HG03025 (cell line): Measurements from ENCODE around the gene TPRA1.
"Not testable (repeated sequence)": the region's sequence is repeated elsewhere in the genome, so short reads cannot be mapped to it uniquely, and the experiment has no call there.

Source experiments
- ATAC-seq: cut with Tn5 transposase; IDR thresholded peaks from one replicate; pipeline ENCODE4 v1.9.1; 2021; ENCODE audit warnings: mild to moderate bottlenecking, moderate library complexity; ENCODE audit not compliant: unreplicated experiment, low FRiP score

Gene TPRA1

GRCh38 chr3:127539366-127540060 lies 51.0 kb downstream of the TPRA1 start:
- ATAC-seq: no peak

GRCh38 chr3:127538569-127538968 lies 52.0 kb downstream of the TPRA1 start:
- ATAC-seq: no peak

- no peak for ATAC-seq
Observed at GRCh38 chr3:127536830-127537812, 53.4 kb downstream of the TPRA1 start.

- ATAC-seq: no peak
Observed at GRCh38 chr3:127535901-127536829, 54.4 kb downstream of the TPRA1 start.

GRCh38 chr3:127535106-127535785 lies 55.3 kb downstream of the TPRA1 start:
- no peak for ATAC-seq

- no peak for ATAC-seq
Observed at GRCh38 chr3:127534564-127534963, 56.0 kb downstream of the TPRA1 start.

GRCh38 chr3:127534161-127534451 lies 56.4 kb downstream of the TPRA1 start:
- ATAC-seq: no peak

GRCh38 chr3:127532561-127533203 lies 57.9 kb downstream of the TPRA1 start:
- no peak for ATAC-seq

GRCh38 chr3:127531821-127532220 lies 58.7 kb downstream of the TPRA1 start:
- ATAC-seq: no peak

- ATAC-seq: not testable (repeated sequence)
Observed at GRCh38 chr3:127530863-127531262, 59.7 kb downstream of the TPRA1 start.

- no peak for ATAC-seq
Observed at GRCh38 chr3:127529346-127530188, 61.0 kb downstream of the TPRA1 start.

GRCh38 chr3:127525373-127525772 lies 65.2 kb downstream of the TPRA1 start:
- no peak for ATAC-seq

- ATAC-seq: no peak
Observed at GRCh38 chr3:127524296-127524896, 66.1 kb downstream of the TPRA1 start.
